Fibroblast of gingiva (primary cell): ENCODE results near the gene RADIL.

Experiments
- DNase-seq: peaks from one replicate; pipeline ENCODE4 v3.0.0-alpha.2; 2011; ENCODE audit warnings: low read depth

Gene RADIL

DNA sequence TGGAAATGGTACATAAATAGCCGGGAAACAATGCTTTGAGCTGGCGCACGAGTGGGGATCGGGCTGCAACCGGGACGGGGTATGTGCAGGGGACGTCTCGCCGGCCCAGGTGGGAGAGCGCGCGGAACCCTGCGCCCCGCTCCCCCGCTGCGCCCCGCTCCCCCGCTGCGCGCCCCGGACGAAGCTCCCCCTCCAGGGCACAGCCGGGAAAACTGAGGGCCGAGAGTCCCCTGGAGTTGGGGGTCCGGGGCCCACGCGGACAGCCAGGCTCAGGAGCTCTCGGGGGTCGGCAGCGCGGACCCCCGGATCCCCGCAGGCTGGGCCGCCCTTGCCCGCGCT, 514 bp downstream of the RADIL start:
- no peak for DNase-seq

DNA sequence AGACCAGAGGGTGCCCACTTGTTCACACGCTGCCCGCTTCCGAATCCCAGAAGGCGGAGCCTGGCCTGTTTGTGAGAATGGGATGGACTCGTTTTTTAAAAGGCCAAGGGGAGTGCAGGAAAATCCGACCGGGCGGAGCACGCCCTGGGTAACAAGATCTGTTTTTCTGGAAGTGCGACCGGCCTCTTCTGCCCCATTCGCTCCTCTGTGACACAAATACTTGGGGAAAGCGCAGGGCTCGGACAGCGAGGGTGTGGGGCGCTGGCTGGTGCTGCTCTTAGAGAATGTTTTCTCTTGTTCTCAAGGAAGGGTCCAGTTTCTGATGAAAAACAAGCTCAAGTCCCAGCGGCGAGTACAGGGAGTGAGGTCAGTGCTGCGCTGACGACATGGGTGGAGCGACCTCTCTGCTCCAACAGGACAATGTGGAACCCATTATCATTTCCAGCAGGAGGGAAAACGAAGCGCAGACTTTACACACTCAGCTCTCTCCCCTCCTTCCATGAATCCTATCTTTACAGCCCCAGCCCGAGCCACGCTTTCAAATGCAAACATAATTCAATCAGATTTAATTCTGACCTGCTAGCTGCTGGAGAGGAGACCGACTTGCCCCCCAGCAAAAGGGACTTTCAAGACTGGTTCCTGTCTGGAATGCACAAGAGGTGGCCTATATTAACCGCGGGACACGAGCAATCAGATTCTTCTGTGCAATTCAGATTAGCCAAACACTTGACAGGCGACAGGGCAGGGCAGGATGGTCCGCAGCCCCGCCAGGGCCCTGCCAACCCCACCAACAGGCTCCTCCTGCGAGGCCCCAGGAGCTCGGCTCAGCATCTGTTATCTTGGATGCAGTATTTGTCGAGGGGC, 1.1 kb downstream of the RADIL start:
- DNase-seq, result peak; percentile 88

DNA sequence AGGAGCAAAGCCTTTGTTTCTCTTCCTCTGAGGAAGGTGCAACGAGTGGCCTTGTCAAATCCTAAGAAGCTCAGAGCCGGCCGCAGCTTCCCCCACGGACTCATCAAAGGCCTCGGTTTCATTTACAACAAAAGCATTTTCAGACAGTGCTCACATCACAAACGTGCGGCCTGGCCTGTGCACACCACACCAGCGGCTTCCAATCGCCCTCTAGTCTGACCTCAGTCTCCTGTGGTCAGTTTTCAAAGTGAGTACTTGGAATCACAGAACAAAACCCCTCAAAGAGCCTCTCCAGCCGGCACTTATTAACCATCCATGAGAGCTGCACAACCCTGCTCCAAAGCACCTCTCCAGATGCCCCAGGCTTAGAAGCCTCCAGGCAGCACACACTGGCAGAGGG, 3.3 kb downstream of the RADIL start:
- no peak for DNase-seq

DNA sequence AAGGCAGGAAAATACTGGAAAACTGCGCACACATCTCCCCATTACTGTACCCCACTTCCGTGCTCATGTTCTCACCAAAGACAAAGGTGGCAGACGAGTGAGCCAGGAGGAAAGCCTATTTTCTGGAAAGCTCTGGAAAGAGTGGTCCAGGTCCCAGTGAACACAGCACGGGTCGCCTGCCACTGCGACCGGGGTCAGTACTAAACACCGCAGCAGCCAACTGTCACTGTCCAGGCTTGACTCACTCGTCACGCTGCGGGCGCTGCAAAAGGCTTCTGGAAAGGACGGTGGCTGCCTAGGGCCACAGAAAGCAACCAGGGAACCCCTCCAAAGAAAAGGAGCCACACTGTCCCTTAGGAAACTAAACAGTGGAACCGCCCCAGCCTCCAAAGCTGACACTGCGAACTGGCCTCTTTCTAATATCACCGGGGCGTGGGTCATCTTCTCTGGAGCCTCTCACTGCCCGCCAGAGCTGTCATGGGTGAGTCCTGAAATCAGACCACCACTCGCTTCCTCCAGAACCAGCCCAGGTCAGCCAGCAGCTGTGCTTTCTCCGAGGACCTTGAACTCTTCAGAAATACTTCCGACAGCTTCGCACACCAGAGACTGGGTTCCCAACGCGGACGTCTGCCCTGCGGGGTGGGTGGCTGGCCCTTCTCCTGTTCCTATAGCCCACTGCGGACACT, 4.0 kb downstream of the RADIL start:
- no peak for DNase-seq

DNA sequence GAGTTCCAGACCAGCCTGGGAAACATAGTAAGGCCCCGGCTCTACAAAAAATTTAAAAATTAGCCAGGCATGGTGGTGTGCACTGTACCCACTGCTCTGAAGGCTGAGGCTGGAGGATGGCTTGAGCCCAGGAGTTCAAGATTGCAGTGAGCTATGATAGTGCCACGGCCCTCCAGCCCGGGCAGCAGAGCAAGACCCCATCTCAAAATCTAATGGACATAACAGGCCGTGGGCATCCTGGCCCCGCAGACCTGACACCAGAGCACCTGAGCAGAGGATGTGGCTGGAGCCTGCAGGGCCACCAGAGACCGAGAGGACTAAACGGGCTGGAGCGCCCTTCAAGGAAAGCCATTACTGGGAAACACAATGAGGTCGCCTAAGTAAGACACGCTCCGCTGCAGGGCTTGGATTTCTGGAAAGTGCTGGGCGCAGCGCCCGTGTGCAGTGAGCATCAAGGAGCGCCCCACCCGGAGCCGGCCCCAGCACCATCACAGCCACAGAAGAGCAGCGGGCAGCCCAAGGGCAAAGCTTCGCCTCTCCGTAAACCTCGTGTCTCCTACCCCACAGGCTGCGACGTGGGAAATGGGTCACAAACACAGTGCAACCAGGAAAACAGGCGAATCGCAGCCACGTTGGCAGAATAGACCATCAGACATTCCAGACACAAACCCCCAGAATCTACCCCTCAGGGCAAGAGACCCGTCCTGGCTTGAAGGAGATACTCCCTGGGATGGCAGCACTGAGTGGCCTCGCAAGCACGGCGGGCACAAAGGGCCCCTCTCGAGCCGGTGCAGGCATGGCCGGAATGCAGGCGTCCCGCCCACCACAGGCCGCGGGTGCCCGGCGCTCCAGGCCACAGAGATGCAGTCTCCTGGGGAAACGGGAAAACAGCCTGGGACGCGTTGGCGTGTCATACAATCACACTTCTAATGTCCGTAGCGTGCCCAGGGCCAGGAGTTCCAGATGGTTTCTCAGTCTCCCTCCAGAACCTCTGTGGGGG, 4.9 kb downstream of the RADIL start:
- DNase-seq, result peak; percentile 19

DNA sequence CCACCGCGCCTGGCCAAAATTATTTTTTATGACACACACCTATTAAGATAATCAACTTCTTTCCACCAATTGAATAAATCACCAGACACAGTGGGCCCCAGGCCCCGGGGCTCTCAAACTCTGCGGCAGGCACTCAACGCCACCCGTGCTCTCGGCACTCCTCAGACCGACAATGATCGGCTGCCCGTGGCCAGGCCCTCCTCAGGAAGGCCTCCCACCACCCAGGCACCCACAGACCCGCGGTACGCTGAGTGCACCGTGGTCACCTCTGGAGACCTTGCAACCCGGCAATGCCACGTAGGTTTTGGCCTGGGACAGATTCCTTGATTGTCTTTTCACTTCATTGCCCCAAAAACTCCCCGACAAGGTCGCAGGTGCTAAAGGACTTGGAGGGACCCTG, 6.9 kb downstream of the RADIL start:
- no peak for DNase-seq

DNA sequence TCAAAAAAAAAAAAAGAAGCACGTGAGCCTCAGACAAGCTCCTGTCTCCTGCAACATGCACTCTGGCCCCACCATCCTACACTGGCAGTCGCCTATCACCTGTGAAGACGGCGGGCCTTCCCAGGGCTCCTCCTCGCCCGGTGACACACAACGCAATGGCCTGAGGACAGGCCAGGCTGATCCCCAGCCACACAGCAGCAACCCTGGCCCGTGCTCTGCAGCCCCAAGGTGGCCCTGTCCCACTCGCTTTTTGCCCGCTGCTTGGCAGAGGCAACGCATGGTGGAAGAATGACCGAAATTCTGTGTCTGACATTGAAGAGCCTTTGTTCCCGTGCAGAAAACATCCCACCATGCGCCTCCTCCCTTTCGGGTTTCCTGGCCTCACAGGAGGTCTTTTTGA, 8.1 kb downstream of the RADIL start:
- DNase-seq, result no peak

DNA sequence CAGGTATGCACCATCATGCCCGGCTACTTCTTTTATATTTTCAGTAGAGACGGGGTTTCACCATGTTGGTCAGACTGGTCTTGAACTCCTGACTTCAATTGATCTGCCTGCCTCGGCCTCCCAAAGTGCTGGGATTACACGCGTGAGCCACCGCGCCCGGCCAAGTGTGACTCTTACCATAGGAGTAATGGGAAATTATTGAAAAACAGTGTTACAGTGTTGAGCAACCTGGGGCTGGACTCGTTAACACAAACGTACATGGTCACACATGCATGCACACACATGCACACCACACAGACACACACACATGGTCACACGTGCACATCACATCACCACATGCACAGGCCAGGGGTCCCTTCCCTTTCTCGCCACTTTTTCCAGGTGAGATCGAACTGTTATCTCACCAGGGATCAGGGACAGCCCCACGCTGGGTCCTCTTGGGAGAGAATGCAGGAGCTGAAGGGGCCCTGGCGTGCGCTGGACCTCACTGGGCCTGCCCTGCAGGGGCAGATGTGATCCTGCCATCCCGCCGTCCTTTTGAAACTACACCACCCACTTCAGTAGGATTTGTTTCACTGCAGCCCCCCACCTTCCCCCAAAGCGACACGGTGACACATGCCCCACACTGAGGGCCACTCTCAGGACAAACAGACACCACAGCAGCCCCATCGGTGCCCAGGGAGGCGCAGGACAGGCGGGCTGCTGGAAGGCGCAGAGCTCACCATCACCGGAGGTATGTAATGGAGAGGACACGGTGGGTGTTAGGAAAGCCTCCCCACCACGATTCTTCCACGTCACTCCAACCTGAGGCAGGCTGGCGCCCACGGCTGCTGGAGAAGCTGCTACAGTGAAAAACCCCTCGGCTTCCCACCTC, 10.2 kb downstream of the RADIL start:
- no peak for DNase-seq

DNA sequence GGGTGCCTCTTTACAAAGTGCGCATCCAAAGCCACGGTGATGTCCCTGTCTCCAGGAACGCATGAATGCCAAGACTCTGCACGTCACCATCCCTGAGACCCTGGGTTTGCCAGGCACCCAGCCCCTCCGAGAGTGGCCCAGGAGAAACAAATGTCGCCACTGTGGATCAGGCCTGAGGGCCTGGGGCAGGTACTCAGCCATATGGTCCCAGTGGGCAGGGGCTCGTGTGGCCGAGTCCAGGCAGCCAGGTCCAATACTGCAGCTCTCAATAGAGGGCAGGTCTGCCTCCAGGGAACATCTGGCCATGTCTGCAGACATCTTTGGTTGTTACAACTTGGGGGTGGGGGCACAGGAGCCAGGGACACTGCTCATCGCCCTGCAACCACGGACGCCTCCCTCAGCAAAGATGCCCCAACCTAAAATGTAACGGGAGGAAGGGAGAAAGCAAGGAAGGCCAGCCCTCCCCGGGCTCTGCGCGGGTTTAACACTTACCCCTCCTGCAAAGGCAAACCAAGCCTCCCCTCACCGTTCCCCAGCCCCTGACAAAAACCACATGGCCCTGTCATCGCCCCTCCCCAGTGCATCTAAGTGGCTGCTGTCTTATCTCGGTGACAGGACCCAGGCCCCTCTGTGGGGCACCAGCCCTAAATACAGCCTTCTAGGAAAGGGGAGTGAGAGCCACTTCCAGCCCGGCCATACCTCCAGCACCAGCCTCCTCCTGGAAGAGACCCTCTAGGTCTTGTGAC, 11.4 kb downstream of the RADIL start:
- DNase-seq, result no peak

DNA sequence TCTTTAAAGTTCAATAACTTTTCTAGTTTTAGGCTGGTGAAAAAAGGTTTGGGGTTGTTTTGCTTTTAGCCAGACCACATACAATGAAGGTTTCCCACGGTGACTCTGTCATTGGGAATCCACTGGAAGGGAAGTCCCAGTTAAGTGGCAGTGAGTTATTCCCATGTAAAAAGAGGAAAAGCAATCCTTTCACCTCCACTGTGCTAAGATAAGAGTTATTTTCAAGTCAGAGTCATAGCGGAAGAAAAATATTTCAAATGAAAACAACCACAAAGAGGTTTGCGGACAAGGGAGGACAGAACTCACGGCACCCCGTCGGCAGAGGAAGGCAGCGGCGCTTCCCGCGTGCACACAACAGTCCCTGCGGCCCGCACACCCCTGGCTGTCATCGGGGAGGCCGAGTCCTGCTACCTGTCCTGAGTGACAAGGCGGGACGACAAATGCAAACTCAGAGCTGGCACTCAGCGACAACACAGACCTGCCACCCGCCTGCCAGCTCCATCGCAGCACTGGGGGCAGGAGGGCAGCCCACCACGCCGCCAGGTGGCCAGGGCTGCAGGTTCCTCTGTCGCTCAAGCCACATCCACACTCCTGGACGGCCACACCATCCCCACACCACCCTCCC, 12.3 kb downstream of the RADIL start:
- no peak for DNase-seq

DNA sequence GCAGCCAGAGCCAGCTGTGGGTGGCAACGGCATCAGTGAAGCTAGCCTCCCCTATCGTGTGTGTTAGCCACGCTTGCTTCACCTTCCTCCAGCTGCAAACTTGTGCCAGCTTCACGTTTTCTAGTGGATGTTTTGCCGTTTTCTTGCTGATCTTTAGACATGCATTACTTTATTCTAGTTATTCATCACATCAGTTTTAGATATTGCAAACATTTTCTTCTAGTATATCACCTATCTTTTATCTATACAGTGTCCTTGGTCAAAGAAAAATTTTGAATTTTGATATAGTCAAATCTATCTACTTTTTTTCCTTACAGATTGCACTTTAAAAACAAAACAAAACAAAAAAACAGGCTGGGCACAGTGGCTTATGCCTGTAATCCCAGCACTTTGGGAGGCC, 15.0 kb downstream of the RADIL start:
- DNase-seq, result no peak

DNA sequence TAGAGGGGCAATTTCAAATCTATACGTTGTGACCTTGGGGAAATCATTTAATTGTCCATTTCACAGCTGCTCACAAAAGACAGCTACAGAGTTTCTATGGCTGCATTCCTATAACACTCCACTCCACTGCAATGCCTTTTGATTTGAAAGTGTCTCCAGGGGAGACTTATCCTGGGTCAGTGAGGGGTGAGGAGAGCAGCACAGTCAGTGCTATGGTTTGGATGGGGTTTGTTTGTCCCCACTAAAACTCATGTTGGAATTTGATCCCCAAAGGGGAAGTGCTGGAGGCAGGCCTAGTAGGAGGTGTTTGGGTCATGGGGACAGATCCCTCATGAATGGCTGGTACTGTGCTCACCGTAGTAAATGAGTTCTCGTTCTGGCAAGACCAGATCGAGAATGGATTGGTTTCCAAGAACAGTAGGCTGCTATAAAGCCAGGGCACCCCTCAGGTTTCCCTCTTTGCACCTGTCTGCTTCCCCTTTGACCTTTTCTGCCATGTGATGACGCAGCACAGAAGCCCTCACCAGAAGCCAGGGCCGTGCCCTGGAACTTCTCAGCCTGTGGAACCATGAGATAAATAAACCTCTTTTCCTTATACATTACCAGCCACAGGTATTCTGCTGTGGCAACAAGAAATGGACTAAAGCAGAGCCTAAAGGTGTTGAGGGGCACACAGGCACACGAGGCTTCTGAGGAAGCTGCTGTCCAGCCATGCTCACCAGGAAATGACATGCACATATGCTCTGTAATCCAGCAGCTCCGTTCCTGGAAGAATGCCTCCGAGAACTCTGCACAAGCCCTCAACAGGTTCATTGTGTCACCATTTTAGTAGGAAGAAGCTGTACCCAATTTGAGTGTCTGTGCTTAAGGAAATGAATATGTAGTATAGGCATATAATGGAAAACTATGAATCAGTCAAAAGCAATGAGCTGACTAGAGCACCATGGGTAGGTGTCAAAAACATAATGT, 16.7 kb downstream of the RADIL start:
- DNase-seq, result no peak

DNA sequence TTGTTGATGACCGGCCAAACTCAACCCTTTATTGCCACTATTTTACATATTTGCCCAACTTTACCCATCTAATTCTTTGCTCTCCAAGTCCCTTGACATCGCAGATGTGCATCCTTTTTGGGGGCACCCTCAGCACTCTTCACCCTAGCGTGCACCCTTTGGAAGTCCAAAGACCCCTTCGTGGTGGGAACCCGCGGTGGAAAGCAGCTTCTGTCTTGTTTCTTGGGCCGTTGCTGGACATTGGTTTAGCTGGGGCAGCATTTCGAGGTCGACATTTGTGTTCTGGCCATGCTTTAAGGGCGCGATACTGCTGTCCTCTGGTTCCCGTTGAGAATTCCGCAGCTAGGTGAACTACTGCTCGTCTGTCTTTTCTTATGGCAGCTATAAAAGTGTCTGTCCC, 21.4 kb downstream of the RADIL start:
- DNase-seq, result no peak

DNA sequence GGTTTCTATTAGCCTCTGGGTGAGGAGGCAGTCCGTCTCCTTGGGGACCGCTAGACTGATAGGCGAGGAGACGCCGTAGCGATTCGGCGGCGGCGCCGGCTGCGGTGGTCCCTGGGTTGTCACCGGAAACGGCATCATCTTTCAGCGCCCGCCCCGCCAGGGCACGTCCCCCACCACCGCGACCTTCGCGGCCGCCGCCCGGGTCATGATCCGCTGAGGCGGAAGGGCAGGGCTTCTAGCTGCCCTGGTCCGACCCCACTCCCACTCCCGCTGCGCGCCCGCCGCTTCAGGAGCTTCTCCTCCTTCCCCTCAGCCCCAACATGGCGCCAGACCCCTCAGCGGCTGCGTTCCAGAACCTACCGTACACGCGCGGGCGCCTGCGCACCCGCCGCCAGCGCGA, 21.8 kb downstream of the RADIL start, which contains the start of gene PAPOLB:
PAPOLB (minus strand) TSS at position 358 of the 400 bp plus-strand sequence; CDS start at position 138, 220 bp downstream.
- DNase-seq, result no peak

DNA sequence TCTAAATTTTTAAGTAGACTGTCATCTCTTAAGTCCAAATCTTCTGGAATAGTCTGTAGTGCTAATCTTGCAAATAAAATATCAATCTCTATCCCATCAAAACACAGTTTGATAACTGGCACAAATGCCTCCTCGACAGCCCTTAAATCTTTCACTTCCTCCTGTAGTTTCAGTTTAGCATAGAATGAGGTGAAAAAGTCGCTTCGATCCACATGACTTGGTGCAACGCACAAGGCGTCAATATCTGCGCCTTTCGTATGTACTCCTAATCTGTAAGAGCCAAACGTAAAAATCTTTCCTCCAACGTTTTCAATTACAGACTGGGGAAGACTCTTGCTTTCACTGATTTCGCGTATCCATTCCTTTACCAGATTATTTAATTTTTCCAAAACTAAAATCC, 22.3 kb downstream of the RADIL start:
- no peak for DNase-seq

DNA sequence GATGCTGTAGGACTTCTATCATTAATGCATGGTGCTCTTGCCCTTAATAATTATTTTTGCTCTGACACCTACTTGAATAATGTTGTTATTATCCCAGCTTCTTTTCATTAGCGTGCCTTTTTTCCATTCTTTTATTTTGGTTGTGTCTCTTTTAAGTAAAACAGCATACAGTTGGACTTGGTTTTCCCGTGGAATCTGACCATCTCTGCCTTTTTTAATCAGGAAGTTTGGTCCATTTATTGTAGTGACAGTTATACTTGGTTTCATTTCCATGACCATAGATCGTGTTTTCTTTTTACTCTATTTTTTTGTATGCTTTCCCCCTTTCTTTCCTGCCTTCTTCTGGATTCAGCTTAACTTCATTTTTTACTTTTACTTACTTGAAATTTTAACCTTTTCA, 26.3 kb downstream of the RADIL start:
- no peak for DNase-seq

DNA sequence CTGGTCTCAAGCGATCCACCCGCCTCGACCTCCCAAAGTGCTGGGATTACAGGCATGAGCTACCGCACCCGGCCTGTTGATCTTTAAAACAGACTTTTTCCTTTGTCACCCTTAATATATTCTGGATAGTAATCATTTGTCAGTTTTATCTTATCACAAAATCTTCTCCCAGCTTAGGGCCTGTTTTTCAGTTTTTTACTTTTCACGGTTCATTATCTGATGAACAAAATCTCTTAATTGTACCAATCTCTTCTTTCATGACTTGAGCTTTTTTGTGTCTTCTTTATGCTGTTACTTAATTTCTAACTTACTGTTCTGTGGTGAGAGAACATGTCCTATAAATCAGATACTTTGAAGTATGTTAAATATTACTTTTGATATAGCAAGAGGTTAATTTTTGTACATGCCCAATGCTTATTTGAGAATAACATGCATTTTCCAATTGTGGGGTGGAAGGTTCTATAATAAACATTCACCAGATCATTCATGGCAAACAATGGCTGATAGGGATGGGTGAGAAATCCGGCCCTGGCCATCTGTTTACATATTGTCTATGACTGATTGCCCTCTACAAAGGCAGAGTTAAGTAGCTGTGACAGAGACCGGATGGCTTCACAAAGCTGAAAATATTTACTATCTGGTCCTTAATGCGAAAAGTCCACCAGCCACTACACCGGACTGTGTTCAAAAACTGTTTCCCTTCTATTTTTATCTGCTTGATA, 27.0 kb downstream of the RADIL start:
- DNase-seq, result no peak

DNA sequence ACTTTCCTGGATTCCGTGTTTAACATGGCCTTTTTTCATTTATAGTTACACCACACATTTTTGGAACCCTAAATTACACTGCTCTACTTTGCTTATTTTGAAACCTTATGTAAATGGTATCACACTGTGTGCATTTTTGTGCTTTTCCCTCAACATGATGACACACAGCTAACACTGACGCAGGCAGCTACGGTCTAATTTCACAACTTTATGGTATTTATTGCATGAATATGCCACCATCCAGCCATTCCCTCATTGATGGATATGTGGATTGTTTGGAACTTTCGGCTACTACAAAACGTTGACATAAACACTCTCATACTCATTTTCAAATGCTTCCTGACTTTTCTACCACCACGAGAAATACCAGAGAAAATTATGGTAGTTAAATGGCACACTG, 28.6 kb downstream of the RADIL start:
- no peak for DNase-seq
